ENCODE data around the gene MAP3K7CL.

- TF ChIP-seq CTCF (IDR thresholded peaks at IDR 0.05; ENCODE audit: low read depth, low read length), result no peak
- no peak for TF ChIP-seq POLR2A (IDR thresholded peaks at IDR 0.05; ENCODE audit: extremely low read depth, insufficient read length)
These were observed 88.8 kb downstream of the MAP3K7CL start for GRCh38 chr21:29219165-29219770.

All from NB4 (cell line).